Stimulated activated CD8-positive, alpha-beta memory T cell treated with anti-CD3 and anti-CD28 coated beads, Interleukin-7, amount 100 ng/mL, for 48 hours (primary cell): ENCODE measurements around the gene BGN.

Source experiments
- DNase-seq, 2 donors: peaks; one replicate each; pipeline ENCODE4 v3.0.0-alpha.2; 2020; ENCODE audit warnings: low read depth in 1 of 2; ENCODE audit errors: extremely low read depth in 1 of 2

The BGN gene

GRCh38 chrX:153481043-153481442 lies 13.7 kb upstream of the BGN start:
- no peak for DNase-seq

- no peak for DNase-seq
Measured at GRCh38 chrX:153482376-153483015, 12.3 kb upstream of the BGN start.

- no peak for DNase-seq
Measured at GRCh38 chrX:153485396-153486080, 9.2 kb upstream of the BGN start.

- no peak for DNase-seq
Measured at GRCh38 chrX:153486171-153486570, 8.6 kb upstream of the BGN start.

GRCh38 chrX:153487590-153488071 lies 7.1 kb upstream of the BGN start:
- DNase-seq: no peak

- no peak for DNase-seq
Measured at GRCh38 chrX:153488231-153488914, 6.4 kb upstream of the BGN start.

GRCh38 chrX:153490217-153490930 lies 4.4 kb upstream of the BGN start:
- no peak for DNase-seq

GRCh38 chrX:153491351-153491914 lies 3.3 kb upstream of the BGN start:
- DNase-seq: no peak

GRCh38 chrX:153491918-153492317 lies 2.9 kb upstream of the BGN start:
- DNase-seq: no peak

- no peak for DNase-seq
Measured at GRCh38 chrX:153492543-153492942, 2.2 kb upstream of the BGN start.

- no peak for DNase-seq
Measured at GRCh38 chrX:153493085-153493484, 1.7 kb upstream of the BGN start.

- DNase-seq: no peak
Measured at GRCh38 chrX:153494061-153494460, 719 bp upstream of the BGN start.

- no peak for DNase-seq
Measured at GRCh38 chrX:153495362-153495751, 577 bp downstream of the BGN start.

- DNase-seq: no peak
Measured at GRCh38 chrX:153495903-153496589, 1.3 kb downstream of the BGN start.

GRCh38 chrX:153496590-153496959 lies 1.8 kb downstream of the BGN start:
- DNase-seq: no peak

GRCh38 chrX:153498453-153498852 lies 3.7 kb downstream of the BGN start:
- DNase-seq: no peak

GRCh38 chrX:153499341-153499740 lies 4.6 kb downstream of the BGN start:
- DNase-seq: no peak

GRCh38 chrX:153499876-153500275 lies 5.1 kb downstream of the BGN start:
- DNase-seq: no peak

- no peak for DNase-seq
Measured at GRCh38 chrX:153500676-153501280, 6.0 kb downstream of the BGN start.

GRCh38 chrX:153501530-153501929 lies 6.8 kb downstream of the BGN start:
- DNase-seq: no peak
